GM23338 (cell line): Measurements from ENCODE around the gene NADK. TPM values are rescaled to one million over a fixed set of nuclear protein-coding genes. Genes with fewer than 3 reads are reported as not detected.
"Not testable (repeated sequence)": the region's sequence is repeated elsewhere in the genome, so short reads cannot be mapped to it uniquely, and the experiment has no call there.

ENCODE experiments used
- ATAC-seq: fragments of 200-7000 bp; cut with Tn5 transposase; 3 replicates; pipeline ENCODE4 v1.9.1; 2020
- DNase-seq: peaks from one replicate; pipeline ENCODE4 v3.0.0-alpha.2; 2015; ENCODE audit warnings: low spot score
- H2AFZ ChIP-seq: fragments of 200-600 bp; sonication (generic); 2 replicates; pipeline ENCODE4 v1.8.0; 2016; ENCODE audit warnings: antibody characterized with exemption, mild to moderate bottlenecking, moderate library complexity
- H3F3A ChIP-seq: fragments of 200-600 bp; sonication (generic); replicated peaks from 2 replicates; pipeline ENCODE4 v1.8.0; 2017; ENCODE audit warnings: antibody characterized with exemption, mixed run types, low read depth
- H3K27ac ChIP-seq: fragments of 200-600 bp; sonication (generic); 2 replicates; pipeline ENCODE4 v1.6.1; 2016; ENCODE audit warnings: low read depth
- H3K27me3 ChIP-seq: fragments of 200-600 bp; sonication (generic); 2 replicates; pipeline ENCODE4 v1.8.0; 2016; ENCODE audit warnings: mild to moderate bottlenecking, mixed run types, moderate library complexity; ENCODE audit not compliant: insufficient read depth
- H3K36me3 ChIP-seq: fragments of 200-600 bp; sonication (generic); 2 replicates; pipeline ENCODE4 v1.8.0; 2016; ENCODE audit warnings: mild to moderate bottlenecking; ENCODE audit not compliant: insufficient read depth
- H3K4me1 ChIP-seq: fragments of 200-600 bp; sonication (generic); 2 replicates; pipeline ENCODE4 v1.8.0; 2016; ENCODE audit warnings: mild to moderate bottlenecking, moderate library complexity; ENCODE audit not compliant: insufficient read depth
- H3K4me2 ChIP-seq: fragments of 200-600 bp; sonication (generic); 2 replicates; pipeline ENCODE4 v1.7.1; 2017; ENCODE audit warnings: mixed run types
- H3K4me3 ChIP-seq: fragments of 200-600 bp; sonication (generic); 2 replicates; pipeline ENCODE4 v1.6.1; 2016; ENCODE audit warnings: mixed run types
- H3K79me2 ChIP-seq: fragments of 200-600 bp; sonication (generic); replicated peaks from 2 replicates; pipeline ENCODE4 v1.8.0; 2017; ENCODE audit warnings: mild to moderate bottlenecking; ENCODE audit not compliant: insufficient read depth
- H3K9me2 ChIP-seq: fragments of 200-600 bp; sonication (generic); 2 replicates; pipeline ENCODE4 v1.8.0; 2017; ENCODE audit not compliant: insufficient read depth
- H4K20me1 ChIP-seq: fragments of 200-600 bp; sonication (generic); replicated peaks from 2 replicates; pipeline ENCODE4 v1.8.0; 2017; ENCODE audit warnings: mild to moderate bottlenecking; ENCODE audit not compliant: insufficient read depth
- H3K27ac Mint-ChIP-seq: 2 replicates; pipeline ENCODE4 v1.8.0; 2020; ENCODE audit warnings: inconsistent platforms, mild to moderate bottlenecking, moderate library complexity, mixed read lengths
- H3K27me3 Mint-ChIP-seq: 3 replicates; pipeline ENCODE4 v1.8.0; 2022; ENCODE audit warnings: low read depth, mild to moderate bottlenecking, moderate library complexity, mixed read lengths, inconsistent platforms; ENCODE audit not compliant: insufficient read depth, poor library complexity
- H3K36me3 Mint-ChIP-seq: 3 replicates; pipeline ENCODE4 v1.8.0; 2021; ENCODE audit warnings: low read depth, mild to moderate bottlenecking, inconsistent platforms, moderate library complexity, mixed read lengths
- H3K4me1 Mint-ChIP-seq: 3 replicates; pipeline ENCODE4 v1.8.0; 2020; ENCODE audit warnings: mild to moderate bottlenecking, inconsistent platforms, mixed read lengths
- H3K4me3 Mint-ChIP-seq: 3 replicates; pipeline ENCODE4 v1.8.0; 2021; ENCODE audit warnings: moderate library complexity, mild to moderate bottlenecking, inconsistent platforms, mixed read lengths
- H3K9me3 Mint-ChIP-seq: 3 replicates; pipeline ENCODE4 v1.8.0; 2020; ENCODE audit warnings: moderate library complexity, mild to moderate bottlenecking, inconsistent platforms, mixed read lengths
- CREB1 ChIP-seq: fragments of 250-450 bp; sonication (Bioruptor Pico); IDR thresholded peaks from 2 replicates; pipeline ENCODE4 v1.5.0; 2020; ENCODE audit warnings: low read depth, mild to moderate bottlenecking, moderate library complexity
- CTCF ChIP-seq, 2 experiments: fragments of 200-600 bp in 1 of 2; sonication (generic) in 1 of 2; conservative IDR thresholded peaks; 2 replicates each; pipeline versions ENCODE4 v1.5.1 to v1.6.1; 2016 to 2017; ENCODE audit warnings: antibody characterized with exemption in 2 of 2, low read depth in 2 of 2, mild to moderate bottlenecking in 2 of 2, moderate library complexity in 1 of 2
- ETS1 ChIP-seq: IDR thresholded peaks from 2 replicates; pipeline ENCODE4 v1.6.1; 2016; ENCODE audit warnings: antibody characterized with exemption
- EZH2 ChIP-seq: fragments of 200-600 bp; sonication (generic); IDR thresholded peaks from one replicate; pipeline ENCODE4 v1.8.0; 2017; ENCODE audit warnings: antibody characterized with exemption, mild to moderate bottlenecking, low read depth; ENCODE audit not compliant: unreplicated experiment
- POLR2AphosphoS5 ChIP-seq: IDR thresholded peaks from 2 replicates; pipeline ENCODE4 v1.6.1; 2016; ENCODE audit warnings: antibody characterized with exemption, low read depth
- ZNF462 ChIP-seq: fragments of 250-450 bp; sonication (Bioruptor Pico); IDR thresholded peaks from 2 replicates; pipeline ENCODE4 v1.5.0; 2020; ENCODE audit warnings: mild to moderate bottlenecking, moderate library complexity
- polyA plus RNA-seq: library from polyadenylated mRNA; unstranded; fragments of >200 nt; fragmentation: Nextera tagmentation; extraction: Ambion mirVana; gene quantifications from 2 replicates; pipeline ENCODE4 v1.2.1, GENCODE V29; 2016
- total RNA-seq: library from RNA; depleted of rRNA; stranded (reverse); fragments of >200 nt; shearing (Covaris generic); gene quantifications from 2 replicates; pipeline ENCODE4 v1.2.3, GENCODE V29; 2014

NADK gene
- total and polyA plus RNA-seq, 2 experiments from 2014 or later = 45.3 to 73.2 TPM

- Mint-ChIP-seq H3K4me1 (no peaks in the 10 kb centered on the region), H3K36me3 (peaks cover 4% of the 10 kb centered on the region; the same call in 2 of the 3 replicates), H3K27ac (no peak overlapping the region), H3K9me3 (no peaks in the 10 kb centered on the region), H3K4me3 (no peak overlapping the region), H3K27me3 (peaks cover 1% of the 10 kb centered on the region)
- no peaks in the 10 kb centered on the region for H4K20me1 ChIP-seq
- H3K4me1 ChIP-seq = no peaks in the 10 kb centered on the region
- no peaks in the 10 kb centered on the region for H3K27me3 ChIP-seq
- H3K36me3 ChIP-seq = no peaks in the 10 kb centered on the region
- H3F3A ChIP-seq = no peaks in the 10 kb centered on the region
- no peak overlapping the region for H3K27ac ChIP-seq
- no peaks in the 10 kb centered on the region for H3K9me2 ChIP-seq
- H3K4me3 ChIP-seq = no peak overlapping the region
- H3K79me2 ChIP-seq = no peaks in the 10 kb centered on the region
- H3K4me2 ChIP-seq = no peak overlapping the region
- H2AFZ ChIP-seq = no peak overlapping the region
- TF ChIP-seq CTCF (conservative IDR thresholded peaks at IDR 0.05; ENCODE audit: low read depth in 2 of 2) (no peak), EZH2 (no peak), POLR2AphosphoS5 (no peak), ETS1 (no peak), CREB1 (CRISPR knock-in tag) (no peak), ZNF462 (CRISPR knock-in tag) (no peak)
- ATAC-seq (no peak), DNase-seq (no peak)
Measured at GRCh38 chr1:1703796-1704195, 74.5 kb downstream of the NADK start.

GRCh38 chr1:1702506-1702905 is 75.8 kb downstream of the NADK start:
- H2AFZ ChIP-seq, H4K20me1 ChIP-seq, H3K9me2 ChIP-seq, H3K4me3 ChIP-seq, ATAC-seq, H3K27me3 ChIP-seq, H3K4me2 ChIP-seq, DNase-seq, H3K27ac Mint-ChIP-seq, H3K4me1 Mint-ChIP-seq, H3K79me2 ChIP-seq, H3K36me3 Mint-ChIP-seq, H3K9me3 Mint-ChIP-seq, H3F3A ChIP-seq, H3K36me3 ChIP-seq, H3K27ac ChIP-seq, H3K4me1 ChIP-seq, H3K27me3 Mint-ChIP-seq, H3K4me3 Mint-ChIP-seq: not testable (repeated sequence)
